GM21825 (cell line): Measurements from ENCODE around the gene TAS2R13.

ENCODE experiments used
- ATAC-seq: cut with Tn5 transposase; IDR thresholded peaks from one replicate; pipeline ENCODE4 v1.9.1; 2021; ENCODE audit warnings: mild to moderate bottlenecking, moderate library complexity; ENCODE audit not compliant: unreplicated experiment

TAS2R13 gene

DNA sequence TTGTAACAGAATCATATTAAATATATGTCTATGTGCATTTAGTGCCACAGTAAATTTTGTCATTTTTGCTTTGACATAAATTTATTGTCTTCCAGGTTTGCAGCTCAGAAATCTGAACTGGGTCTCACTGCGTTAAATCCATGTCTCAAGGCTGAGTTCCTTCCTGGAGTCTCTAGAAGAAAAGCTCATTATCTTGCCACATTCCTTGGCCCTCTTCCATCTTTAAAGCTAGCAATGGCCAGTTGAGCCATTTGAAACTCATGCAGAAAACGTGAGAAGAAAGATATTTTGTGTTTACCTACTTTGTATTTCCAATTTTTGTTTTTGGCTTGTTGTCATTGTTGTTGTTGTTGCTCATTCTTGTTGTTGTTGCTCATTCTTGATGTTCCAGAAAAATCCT is 36.0 kb downstream of the TAS2R13 start:
- no peak for ATAC-seq

DNA sequence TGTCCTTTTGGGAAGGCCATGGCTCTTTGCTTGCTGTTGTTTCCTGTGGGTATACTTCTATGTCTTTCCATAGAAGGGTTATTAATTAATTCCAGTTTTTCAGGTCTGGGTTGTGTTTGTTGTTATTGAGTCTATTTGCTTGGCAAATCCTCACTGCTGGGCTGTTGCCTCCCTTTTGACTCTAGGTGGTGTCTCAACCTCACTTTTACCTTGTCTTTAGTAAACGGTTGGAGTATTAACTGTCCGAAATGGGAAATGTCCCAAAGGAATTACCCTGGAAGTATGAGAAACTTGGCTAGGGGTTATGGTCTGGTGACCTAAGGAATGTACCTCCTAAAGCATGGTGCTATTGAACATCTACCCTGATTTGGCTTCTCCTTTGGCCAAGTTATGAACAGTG is 42.0 kb downstream of the TAS2R13 start:
- no peak for ATAC-seq

DNA sequence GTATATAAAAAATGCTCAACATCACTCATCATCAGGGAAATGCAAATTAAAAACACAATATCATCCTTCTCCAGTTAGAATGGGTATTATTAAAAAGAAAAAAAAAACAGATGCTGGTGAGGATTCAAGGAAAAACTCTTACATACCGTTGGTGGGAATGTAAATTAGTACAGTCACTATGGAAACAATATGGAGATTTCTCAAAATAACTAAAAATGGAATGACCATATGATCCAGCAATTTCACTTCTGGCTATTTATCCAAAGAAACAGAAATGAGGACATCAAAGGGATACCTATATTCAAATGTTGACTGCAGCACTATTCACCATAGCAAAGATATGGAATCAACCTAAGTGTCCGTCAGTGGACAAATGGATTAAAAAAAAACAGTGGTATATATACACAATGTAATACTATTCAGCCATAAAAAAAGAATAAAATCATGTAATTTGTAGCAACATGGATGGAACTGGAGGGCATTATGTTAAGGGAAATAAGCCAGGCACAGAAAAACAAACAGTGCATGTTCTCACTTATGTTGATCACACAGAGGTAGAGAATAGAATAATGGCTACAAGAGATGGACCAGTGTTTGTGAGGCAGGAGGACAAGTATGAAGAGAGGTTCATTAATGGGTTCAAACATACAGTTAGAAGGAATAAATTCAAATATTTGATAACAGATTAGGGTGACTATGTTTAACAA is 45.7 kb downstream of the TAS2R13 start:
- ATAC-seq, result no peak

DNA sequence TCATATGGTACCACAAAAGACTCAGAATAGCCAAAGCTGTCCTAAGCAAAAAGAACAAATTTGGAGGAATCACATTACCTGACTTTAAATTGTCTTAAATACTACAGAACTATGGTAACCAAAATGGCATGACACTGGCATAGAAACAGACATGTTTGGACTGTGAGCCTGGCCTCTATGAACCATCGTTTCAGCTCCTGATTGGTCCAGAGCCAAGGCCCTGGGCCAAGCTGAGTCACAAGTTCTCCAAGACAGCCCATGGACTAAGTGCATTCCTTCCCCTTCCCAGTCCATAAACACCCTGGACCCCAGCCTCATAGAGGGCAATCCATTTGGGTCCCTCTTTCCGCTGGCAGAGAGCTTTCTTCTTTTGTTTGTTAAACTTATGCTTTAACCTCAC is 48.0 kb downstream of the TAS2R13 start:
- ATAC-seq, result no peak
